K562 (cell line): ENCODE data around the gene ALKBH3.

Experiments used
- CEBPG ChIP-seq, 3 experiments: fragments of 200-800 bp in 1 of 3; sonication (Bioruptor generic) in 1 of 3; sonication (generic) in 1 of 3; formaldehyde crosslinking in 1 of 3; IDR thresholded peaks in 2 of 3; conservative IDR thresholded peaks in 1 of 3; 2 replicates each; pipeline versions ENCODE4 v1.6.1 to v1.8.0; 2016 to 2022; ENCODE audit warnings: missing compliant biosample characterization in 2 of 3, missing genetic modification characterization in 2 of 3, mild to moderate bottlenecking in 1 of 3, missing genetic modification reagents in 1 of 3
- CREB3 ChIP-seq: fragments of 450-650 bp; conservative IDR thresholded peaks from 2 replicates; pipeline ENCODE4 v1.6.1; 2016; ENCODE audit warnings: missing genetic modification characterization, low read depth, mild to moderate bottlenecking, missing compliant biosample characterization, moderate library complexity
- CREM ChIP-seq: IDR thresholded peaks from 2 replicates; pipeline ENCODE4 v1.6.1; 2014; ENCODE audit warnings: antibody characterized with exemption, low read depth
- CTCF ChIP-seq, 3 experiments: IDR thresholded peaks in 2 of 3; conservative IDR thresholded peaks in 1 of 3; 2 replicates each; pipeline ENCODE4 v1.5.1; 2011 to 2012; ENCODE audit warnings: low read length in 3 of 3, mild to moderate bottlenecking in 3 of 3, control low read depth in 2 of 3, improper control_type of control experiment in 1 of 3, inconsistent platforms in 1 of 3, low read depth in 1 of 3, mixed read lengths in 1 of 3, moderate library complexity in 1 of 3; ENCODE audit not compliant: insufficient read depth in 2 of 3
- EP300 ChIP-seq: IDR thresholded peaks from 2 replicates; pipeline ENCODE4 v1.6.1; 2012; ENCODE audit warnings: low read length, improper control_type of control experiment
- GTF2F1 ChIP-seq: IDR thresholded peaks from 2 replicates; pipeline ENCODE4 v1.6.1; 2011; ENCODE audit warnings: low read depth, low read length, improper control_type of control experiment
- HMG20B ChIP-seq: fragments of 250-450 bp; sonication (Bioruptor Pico); IDR thresholded peaks from 2 replicates; pipeline ENCODE4 v1.5.0; 2021; ENCODE audit warnings: mild to moderate bottlenecking
- JUND ChIP-seq, 2 experiments: IDR thresholded peaks; 2 replicates in 1 of 2; 3 replicates in 1 of 2; pipeline ENCODE4 v1.6.1; 2011; ENCODE audit warnings: borderline replicate concordance in 2 of 2, low read depth in 2 of 2, low read length in 2 of 2, improper control_type of control experiment in 1 of 2, missing biosample characterization in 1 of 2, missing genetic modification characterization in 1 of 2, missing genetic modification reagents in 1 of 2
- NFIC ChIP-seq: fragments of 450-650 bp; IDR thresholded peaks from 2 replicates; pipeline ENCODE4 v1.6.1; 2017; ENCODE audit warnings: mild to moderate bottlenecking, inconsistent platforms
- NR2C2 ChIP-seq, 2 experiments: fragments of 200-800 bp in 1 of 2; sonication (Bioruptor generic) in 1 of 2; sonication (generic) in 1 of 2; formaldehyde crosslinking in 1 of 2; IDR thresholded peaks; 2 replicates each; pipeline versions ENCODE4 v1.6.1 to v1.8.0; 2016 to 2022; ENCODE audit warnings: mild to moderate bottlenecking in 1 of 2, missing compliant biosample characterization in 1 of 2, missing genetic modification characterization in 1 of 2, missing genetic modification reagents in 1 of 2
- TAF1 ChIP-seq: IDR thresholded peaks from 2 replicates; pipeline ENCODE4 v1.6.1; 2011; ENCODE audit warnings: mild to moderate bottlenecking, low read length, moderate library complexity; ENCODE audit not compliant: insufficient read depth, control insufficient read depth, severe bottlenecking; ENCODE audit errors: extremely low read depth
- USF2 ChIP-seq: sonication (generic); formaldehyde crosslinking; IDR thresholded peaks from 2 replicates; pipeline ENCODE4 v1.5.0; 2020; ENCODE audit warnings: missing genetic modification reagents
- ZNF3 ChIP-seq: fragments of 250-450 bp; sonication (Bioruptor Pico); IDR thresholded peaks from 2 replicates; pipeline ENCODE4 v1.5.0; 2021; ENCODE audit warnings: mild to moderate bottlenecking, moderate library complexity
- ZNF583 ChIP-seq: fragments of 250-450 bp; sonication (Bioruptor Pico); IDR thresholded peaks from 2 replicates; pipeline ENCODE4 v1.4.0; 2020

- TF ChIP-seq ZNF583 (no peak), USF2 (no peak), CREM (no peak), ZNF3 (CRISPR knock-in tag) (no peak), TAF1 (no peak), NR2C2 (CRISPR knock-in tag; IDR thresholded peaks at IDR 0.05) (no peak), NR2C2 (tag; IDR thresholded peaks at IDR 0.05) (no peak), GTF2F1 (no peak), EP300 (no peak), CREB3 (tag) (no peak), CTCF (IDR thresholded peaks at IDR 0.05 in 2 of 3, conservative IDR thresholded peaks at IDR 0.05 in 1 of 3; ENCODE audit: insufficient read depth in 2 of 3, low read depth in 1 of 3, low read length in 3 of 3) (no peak), CEBPG (CRISPR knock-in tag; IDR thresholded peaks at IDR 0.05) (no peak), CEBPG (tag; conservative IDR thresholded peaks at IDR 0.05 in 1 of 2, IDR thresholded peaks at IDR 0.05 in 1 of 2) (no peak), JUND (IDR thresholded peaks at IDR 0.05; ENCODE audit: borderline replicate concordance, low read depth, low read length) (no peak), JUND (tag; IDR thresholded peaks at IDR 0.05; ENCODE audit: borderline replicate concordance, low read depth, low read length) (no peak), HMG20B (CRISPR knock-in tag) (no peak), NFIC (no peak)
Measured at GRCh38 chr11:43917851-43918250, 37.2 kb downstream of the ALKBH3 start.
